ENCODE data around the gene FRMD3. TPM values are rescaled to one million over a fixed set of nuclear protein-coding genes. Genes with fewer than 3 reads are reported as not detected.
A peak's percentile ranks its signal among the peaks of the same experiment; 100 is the strongest.

The FRMD3 gene
- total RNA-seq, 1 donor: 0.27 TPM

DNA sequence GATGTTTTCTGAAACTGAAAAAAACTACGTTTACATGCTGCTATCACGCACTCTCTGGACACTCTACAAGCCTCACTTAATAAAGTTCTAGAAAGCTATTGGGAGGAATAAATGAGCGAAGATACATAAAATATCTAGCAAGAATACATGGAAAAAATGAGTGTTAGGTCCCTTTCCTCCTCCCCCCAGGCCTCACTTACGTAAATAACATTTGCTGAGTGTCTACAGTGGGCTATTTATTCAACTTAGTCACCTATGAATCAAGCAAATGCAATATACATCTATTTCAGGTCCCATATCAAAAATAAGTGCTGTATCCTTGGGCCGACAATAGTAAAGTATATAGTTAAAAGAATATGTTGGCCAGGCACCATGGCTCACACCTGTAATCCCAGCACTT, 62.5 kb downstream of the FRMD3 start:
- no peak for DNase-seq (ENCODE audit: low read depth in 2 of 3, low spot score in 2 of 3)

DNA sequence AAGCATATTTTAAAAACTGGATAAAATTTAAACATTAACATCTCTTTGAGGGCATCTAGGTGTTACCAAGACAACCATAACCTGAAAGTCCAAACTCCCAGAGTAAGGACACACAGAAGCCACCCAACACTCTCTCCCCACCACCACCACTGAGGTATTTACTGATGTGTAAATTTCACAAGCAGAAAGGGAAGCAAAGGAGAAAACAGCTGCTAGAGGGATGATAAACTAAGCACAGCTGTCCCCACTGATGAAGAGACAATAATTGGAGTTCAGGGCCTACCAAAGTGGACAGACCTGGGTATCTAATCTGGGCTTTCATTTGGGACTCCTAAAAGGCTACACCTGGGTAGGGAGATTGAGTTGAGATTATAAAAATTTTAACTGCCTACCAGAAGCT, 63.6 kb downstream of the FRMD3 start:
- DNase-seq (ENCODE audit: low read depth in 2 of 3, low spot score in 2 of 3): no peak

DNA sequence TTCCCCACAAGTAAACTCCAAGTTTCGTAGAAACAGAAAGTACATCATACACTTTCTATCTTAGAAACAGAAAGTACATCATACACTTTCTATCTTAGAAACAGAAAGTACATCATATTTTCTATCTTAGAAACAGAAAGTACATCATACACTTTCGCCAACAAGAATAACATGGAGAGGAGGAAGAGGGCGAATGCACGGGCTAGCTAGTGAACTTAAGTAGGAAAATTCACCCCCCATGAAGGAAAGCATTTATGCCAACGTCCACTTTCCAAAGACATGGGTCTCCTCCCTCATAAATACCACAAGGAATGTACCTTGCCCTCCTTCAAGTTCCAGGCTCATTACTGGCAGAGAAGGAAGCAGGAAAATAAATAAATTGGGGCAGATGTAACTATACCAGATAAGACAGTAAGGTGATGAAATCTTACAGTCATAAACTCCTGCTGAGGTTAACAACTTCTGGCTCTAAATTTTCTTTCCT, 64.7 kb downstream of the FRMD3 start:
- peak in 1 of 3 donors; percentile 15 for DNase-seq (ENCODE audit: low read depth in 2 of 3, low spot score in 2 of 3)

DNA sequence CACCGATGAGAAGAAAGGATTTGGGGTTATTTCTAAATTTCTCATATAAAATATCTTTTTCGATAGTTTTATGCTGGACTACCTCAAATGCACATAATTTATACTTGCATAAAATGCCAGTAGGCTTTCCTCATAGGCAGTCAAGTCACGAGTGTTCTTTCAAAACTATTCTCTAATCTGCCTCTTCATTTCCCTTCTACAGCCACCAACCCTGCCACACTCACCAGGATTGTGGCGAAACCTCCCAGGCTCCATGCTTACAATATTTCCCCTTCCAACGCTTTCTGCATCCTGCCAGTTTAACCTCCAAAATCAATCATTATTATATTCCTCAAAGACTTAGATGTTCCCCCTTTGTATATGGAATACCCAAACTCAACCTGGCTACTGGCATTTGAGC, 65.4 kb downstream of the FRMD3 start:
- peak in 1 of 3 donors; percentile 11 for DNase-seq (ENCODE audit: low read depth in 2 of 3, low spot score in 2 of 3)

DNA sequence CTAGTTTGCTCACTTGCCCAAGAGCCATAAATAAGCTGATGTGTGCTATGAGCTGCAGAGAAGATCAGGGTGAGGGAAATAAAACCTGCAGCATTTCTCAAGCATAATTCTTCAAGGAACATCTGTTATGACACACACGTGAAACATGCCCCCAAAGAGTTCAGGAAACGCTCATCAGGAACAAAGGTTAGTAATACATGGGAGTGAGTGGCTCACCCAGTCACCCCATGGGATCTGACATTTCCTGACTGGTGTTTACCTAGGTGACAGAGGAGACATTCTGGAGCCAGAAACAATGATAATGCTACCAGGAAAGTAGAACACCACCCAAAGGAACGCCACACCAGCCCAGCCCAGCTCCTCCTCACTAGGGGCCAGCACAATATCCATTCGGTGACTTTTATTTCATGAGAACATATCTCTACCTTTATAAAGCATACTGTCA, 66.0 kb downstream of the FRMD3 start:
- DNase-seq (ENCODE audit: low read depth in 2 of 3, low spot score in 2 of 3): no peak

DNA sequence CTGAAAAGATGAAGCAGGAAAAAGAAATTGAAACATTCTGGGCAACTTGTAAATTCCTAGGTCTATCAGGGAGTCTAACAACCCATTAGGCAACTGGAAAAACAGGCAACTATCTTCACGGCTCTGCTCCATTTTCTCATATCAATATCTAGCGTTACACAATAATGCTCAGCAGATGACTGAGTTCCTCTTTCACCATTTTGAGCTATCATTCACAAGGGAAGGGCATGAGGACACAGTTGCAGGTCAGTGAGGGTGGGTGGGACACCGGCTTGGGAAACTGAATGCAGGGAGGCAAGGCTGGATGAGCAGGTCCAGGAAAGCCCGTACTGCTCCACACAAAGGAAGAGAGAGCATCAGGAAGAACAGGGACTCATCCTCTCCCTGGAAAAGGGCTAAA, 67.0 kb downstream of the FRMD3 start:
- DNase-seq (ENCODE audit: low read depth in 2 of 3, low spot score in 2 of 3): no peak

DNA sequence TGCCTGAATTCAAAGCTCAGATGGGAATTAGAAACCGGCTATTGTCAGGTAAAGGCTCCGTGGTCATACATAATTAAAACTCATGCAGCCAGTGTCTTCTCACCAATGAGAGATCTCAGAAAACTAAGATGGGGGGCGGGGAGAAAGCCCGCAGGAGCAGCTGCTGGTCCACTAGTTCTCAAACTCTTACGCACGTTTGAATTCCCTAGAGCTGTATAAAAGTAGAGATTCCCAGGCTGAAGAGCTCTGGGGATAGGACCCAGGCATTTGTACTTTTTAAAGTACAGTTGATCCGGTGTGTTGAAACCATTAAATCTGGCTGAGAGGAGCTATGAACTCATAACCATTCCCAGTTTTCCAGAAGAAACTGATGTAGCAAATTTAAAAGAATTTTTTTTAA, 68.5 kb downstream of the FRMD3 start:
- DNase-seq (ENCODE audit: low read depth in 2 of 3, low spot score in 2 of 3): no peak

DNA sequence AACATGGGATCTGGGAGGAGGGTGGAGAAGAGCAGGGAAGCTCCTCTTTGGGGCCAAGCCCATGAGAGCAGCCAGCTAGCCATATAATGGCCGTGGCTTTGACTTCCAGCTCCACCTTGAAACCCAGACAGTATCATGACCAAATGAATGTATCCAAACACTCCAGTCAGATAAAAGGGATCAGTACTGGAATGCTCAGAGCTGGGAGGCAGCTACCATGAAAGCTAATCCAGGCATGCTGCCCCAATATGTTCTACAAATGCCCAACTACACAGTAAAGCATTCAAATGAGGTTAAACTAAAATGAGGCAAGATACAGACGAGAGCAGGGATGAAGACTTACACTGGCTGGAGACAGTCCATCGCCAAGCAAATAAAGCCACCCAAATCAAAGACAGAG, 69.4 kb downstream of the FRMD3 start:
- no peak for DNase-seq (ENCODE audit: low read depth in 2 of 3, low spot score in 2 of 3)

DNA sequence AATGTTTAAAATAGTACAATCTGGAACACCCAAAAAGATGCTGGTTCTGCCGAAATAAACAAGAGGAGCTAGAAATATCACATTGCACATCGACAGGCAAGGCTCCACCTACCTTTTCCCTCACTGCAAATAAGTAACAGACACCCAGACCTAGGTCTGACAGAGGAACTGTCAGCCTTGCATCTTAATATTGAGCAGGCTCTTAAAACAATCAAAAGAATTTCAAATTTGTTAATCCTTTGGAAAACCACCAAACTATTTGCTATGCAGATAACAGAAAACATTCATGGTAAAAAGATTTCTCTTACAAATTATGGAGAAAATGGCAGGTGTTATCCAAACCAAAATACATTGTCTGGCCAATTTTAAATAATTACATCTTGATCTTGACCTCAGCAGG, 71.3 kb downstream of the FRMD3 start:
- DNase-seq (ENCODE audit: low read depth in 2 of 3, low spot score in 2 of 3): no peak

DNA sequence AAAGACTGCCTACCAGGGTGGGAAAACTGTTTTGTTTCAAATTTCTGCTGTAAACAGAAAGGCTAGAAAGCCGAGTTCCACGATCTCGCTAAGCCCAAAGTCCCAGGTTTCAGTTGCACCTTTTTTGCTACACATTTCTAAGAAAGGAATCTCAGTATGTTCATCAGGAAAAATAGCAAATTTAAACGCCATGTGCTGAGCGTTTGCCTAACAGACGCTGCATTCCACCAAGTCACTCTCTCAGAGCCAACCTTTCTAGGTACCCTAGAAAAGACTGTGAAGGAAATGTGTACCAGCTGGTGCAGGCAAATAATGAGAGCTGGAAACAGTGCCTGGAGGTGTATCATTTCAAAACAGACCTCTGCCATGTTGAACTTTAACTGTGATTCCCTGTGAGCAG, 71.8 kb downstream of the FRMD3 start:
- no peak for DNase-seq (ENCODE audit: low read depth in 2 of 3, low spot score in 2 of 3)

DNA sequence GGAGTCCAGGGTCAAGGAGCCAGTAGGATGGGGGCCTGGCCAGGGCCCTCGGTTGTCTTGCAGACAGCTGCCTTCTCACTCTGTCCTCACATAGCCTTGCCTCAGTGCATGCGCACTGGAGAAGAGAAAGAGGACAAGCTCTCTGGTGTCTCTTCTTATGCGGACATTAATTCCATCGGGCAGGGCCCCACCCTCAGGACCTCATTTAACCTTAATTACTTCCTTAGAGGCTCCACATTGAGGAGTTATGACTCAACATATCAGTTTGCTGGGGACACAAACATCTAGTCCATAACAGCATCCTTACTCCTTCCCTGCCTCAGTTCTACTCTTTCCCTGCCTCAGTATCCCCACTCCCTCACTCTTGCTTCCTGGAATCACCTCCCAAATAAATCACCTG, 78.4 kb downstream of the FRMD3 start:
- no peak for DNase-seq (ENCODE audit: low read depth in 2 of 3, low spot score in 2 of 3)

DNA sequence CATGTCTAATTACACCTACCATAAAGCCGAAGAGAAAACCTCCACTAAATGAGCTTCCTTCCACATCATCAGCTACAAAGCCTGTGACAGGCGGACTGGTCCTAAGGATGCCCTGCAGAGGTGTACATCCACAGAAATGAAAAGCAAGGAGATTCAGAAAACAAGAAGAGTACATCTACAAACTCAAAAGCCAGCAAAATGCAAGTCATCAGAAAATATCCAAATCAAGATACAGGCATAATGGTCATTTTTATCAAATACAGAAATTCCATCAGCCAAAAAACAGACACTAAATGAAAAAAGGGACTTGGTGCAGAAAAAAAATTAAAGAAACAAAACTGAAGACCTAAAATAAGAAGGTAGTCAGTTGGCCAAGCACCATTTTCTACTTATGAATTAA, 79.7 kb downstream of the FRMD3 start:
- no peak for DNase-seq (ENCODE audit: low read depth in 2 of 3, low spot score in 2 of 3)

DNA sequence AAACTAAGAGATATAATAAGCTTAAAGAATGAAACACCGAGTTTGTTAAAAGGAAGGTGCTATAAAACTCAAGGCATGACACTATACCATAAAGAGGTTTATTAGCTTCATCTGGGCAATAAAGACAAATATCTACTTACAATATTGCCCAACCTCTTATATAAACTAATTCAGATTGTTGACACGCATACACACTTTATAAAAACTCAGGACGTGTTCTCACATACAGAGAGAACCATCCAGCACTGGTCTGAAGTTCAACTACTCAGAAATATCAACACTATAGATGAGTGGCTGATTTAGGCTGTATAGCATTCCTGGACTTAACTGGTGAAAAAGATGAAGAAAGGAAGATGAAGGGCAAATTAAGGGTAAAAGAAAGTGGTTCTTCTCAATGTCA, 81.2 kb downstream of the FRMD3 start:
- DNase-seq (ENCODE audit: low read depth in 2 of 3, low spot score in 2 of 3): no peak

DNA sequence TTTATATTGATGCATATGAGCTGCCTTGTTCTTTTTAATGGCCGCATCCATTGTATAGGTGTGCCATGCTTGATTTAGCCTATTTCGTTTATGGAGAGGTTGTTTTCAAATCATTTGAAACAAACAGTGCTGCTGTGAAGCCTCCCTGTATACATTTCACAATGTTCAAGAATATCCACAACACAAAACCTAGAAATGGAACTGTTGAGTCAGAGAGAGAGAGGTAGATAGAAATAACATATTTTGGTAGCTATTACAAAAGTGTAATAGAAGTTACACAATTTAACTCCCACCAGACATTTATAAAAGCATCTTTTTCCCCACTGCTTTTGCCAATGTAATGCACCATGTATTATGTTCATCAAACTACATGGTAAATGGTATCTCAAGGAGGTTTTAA, 82.0 kb downstream of the FRMD3 start:
- DNase-seq (ENCODE audit: low read depth in 2 of 3, low spot score in 2 of 3): no peak

DNA sequence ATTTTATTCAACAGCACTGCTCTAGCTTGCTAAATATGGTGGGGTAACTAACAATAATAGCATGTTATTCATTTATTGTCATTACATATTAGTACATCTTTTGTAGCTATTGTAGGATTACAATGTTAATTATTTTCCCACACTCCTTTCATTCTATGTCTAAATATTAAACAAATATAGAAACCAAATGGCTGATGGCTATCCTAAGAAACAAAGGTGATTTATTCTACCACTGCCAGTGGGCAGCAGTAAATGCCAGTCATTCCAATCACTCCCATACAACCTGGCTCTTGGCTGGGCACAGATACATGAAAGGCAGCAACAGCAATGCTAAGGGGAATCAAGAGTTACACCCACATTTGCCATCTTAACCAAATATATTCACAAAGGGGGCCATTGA, 84.1 kb downstream of the FRMD3 start:
- no peak for DNase-seq (ENCODE audit: low read depth in 2 of 3, low spot score in 2 of 3)

DNA sequence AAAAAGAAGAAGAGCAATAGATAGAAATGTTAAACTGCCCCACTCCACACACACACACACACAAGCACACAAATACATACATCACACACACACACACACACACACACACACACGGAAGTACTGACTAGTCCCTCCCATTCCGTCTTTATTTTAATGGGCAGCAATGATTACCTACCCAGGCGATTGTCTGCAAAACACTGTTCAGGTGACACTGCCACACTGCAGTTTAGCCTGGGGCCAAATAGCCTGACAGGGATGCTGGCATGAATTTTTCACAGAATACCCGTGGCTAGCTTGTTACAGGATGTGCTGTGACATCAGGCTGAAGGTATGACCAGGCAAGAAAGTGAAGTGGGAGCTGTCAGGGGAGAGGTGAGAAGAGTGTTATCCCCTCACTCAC, 86.9 kb downstream of the FRMD3 start:
- no peak for DNase-seq (ENCODE audit: low read depth in 2 of 3, low spot score in 2 of 3)

DNA sequence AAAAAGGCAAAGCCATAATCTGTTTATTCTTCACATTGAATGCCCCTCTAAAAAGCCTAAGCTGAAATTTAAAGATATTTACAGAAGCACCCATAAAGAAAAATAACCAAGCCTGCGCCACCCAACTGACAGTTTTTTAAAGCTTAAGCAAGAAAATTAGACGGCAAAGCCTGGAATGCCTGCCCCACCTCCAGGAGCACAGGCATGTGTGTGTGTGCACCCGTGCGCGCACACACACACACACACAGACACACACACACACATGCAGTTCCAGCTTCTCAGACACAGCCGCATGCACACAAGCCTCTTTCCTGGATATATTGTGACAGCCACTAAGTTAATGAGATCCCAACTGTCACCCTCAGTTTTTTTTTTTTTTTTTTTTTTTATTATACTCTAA, 88.2 kb downstream of the FRMD3 start:
- DNase-seq (ENCODE audit: low read depth in 2 of 3, low spot score in 2 of 3): no peak

DNA sequence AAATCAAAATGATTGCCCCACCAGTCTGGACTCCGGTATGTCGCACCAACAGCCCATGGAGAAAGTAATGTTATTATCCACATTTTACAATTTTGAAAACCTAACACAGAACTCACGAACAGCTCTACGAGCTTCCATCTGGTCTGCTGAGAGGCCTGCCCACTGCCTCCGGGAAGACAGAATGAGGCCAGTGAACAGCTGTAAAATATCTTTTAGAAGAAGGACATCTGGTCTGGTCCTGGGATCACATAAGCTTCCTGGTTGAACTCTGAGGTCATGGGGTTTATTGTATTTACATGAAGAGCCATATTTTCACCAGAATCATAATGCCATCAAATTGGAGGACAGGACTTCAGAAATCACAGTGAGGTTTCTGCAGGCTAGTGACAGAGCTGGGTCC, 89.0 kb downstream of the FRMD3 start:
- no peak for DNase-seq (ENCODE audit: low read depth in 2 of 3, low spot score in 2 of 3)

DNA sequence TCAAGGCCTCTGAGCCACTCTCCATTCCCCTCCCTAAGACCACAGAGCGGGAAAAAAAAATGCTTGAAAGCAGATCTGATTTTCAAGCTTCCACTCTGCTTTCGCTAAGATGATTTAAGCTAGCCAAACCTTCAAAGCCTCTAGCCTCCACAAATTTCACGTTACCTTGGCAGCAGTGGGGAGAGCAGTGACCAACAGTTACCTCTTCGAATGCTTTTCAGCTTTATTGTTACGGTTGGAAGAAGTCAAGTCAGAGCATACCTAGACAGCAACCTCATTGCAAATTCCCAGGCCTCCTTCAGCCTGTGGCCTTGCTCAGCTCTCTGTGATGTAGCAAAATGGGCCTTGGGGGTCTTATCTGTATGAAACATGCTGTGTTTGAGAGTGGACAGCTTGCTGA, 89.6 kb downstream of the FRMD3 start:
- DNase-seq (ENCODE audit: low read depth in 2 of 3, low spot score in 2 of 3): no peak

DNA sequence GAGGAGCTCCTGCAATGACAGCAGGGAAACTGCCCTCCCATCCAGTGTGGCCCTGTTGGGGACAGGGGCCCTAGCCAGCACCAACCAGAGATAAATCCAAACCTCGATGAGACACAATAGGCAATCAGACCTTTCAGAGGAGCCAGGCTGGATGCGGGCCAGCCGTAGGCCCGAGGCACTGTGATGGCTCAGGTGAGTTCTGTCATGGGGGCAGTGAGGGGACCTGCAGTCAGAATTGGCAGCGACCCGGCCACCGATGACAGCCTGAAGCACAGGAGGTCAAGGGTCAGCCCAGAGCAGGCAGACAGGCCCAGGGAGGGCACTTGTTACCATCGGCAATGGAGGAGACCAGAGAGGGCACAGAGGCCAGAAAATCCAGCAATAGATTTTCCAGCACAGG, 90.8 kb downstream of the FRMD3 start:
- DNase-seq (ENCODE audit: low read depth in 2 of 3, low spot score in 2 of 3): no peak

DNA sequence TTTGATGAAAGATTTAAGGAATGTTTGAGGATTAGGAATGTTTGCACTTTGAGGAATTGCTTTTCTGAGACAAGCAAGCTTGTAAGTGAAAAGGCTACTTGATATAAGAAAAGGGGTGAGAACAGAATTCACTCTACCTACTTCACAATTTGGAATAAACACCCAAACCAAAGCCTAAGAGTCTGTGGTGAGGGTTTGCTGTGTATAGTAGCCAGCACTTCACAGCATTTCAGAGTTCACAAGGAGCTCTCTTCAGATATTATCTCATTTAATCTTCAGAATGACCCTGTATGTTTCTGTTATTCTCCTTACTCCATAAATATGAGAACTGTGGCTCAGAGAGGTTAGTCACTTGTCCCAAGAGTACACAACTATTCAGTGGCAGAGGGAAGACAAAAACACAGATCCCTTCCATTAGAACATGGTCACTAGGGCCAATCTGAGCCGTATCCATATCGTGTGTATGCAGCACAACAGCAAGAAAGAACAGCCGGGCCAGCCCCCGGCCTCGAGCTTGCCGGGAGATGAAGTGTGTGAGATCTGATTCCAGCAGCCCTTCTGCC, 92.4 kb downstream of the FRMD3 start:
- no peak for DNase-seq (ENCODE audit: low read depth in 2 of 3, low spot score in 2 of 3)

DNA sequence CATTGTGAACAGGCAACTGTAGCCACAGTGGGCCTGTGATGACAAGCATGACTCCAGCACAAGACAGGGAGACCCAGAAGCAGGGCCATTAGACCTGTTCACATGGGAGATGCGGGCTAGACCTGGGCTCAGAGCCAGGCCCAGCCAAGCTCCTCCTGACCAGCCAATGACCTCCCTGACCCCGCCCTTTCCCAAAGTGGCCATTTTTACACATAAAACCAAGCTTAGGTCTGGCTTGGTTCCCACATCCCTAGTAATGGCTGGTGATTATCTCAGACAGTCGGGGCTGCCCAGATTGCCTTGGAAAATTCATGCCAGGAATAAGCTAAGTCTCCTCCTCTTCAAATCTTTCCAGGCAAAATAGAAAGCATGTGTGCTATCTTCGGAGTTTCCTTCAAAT, 94.1 kb downstream of the FRMD3 start:
- DNase-seq (ENCODE audit: low read depth in 2 of 3, low spot score in 2 of 3): no peak

DNA sequence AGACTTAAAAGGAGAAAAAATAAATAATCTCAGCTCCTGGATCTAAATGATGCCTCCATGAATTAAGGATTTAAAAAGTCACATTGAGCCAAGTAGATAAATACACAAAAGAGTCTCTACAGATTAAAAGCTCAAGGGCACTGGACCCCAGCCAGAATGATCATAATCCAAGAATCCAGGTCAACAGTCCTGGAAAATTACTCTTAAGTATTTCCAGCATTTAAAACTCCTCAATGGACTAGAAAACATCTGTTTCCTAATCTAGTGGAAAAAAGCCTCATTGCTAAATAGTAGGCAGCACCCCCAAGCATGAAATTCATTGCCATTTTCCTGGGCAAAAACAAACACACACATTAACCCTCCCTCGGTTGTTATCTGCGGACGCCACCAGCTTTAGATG, 96.8 kb downstream of the FRMD3 start:
- DNase-seq (ENCODE audit: low read depth in 2 of 3, low spot score in 2 of 3): no peak
